ELF-1 (cell line): ENCODE results near the gene TEP1.

Experiments
- DNase-seq: peaks from one replicate; pipeline ENCODE4 v3.0.0-alpha.2; 2016; ENCODE audit warnings: low read depth, low spot score

The TEP1 gene

DNA sequence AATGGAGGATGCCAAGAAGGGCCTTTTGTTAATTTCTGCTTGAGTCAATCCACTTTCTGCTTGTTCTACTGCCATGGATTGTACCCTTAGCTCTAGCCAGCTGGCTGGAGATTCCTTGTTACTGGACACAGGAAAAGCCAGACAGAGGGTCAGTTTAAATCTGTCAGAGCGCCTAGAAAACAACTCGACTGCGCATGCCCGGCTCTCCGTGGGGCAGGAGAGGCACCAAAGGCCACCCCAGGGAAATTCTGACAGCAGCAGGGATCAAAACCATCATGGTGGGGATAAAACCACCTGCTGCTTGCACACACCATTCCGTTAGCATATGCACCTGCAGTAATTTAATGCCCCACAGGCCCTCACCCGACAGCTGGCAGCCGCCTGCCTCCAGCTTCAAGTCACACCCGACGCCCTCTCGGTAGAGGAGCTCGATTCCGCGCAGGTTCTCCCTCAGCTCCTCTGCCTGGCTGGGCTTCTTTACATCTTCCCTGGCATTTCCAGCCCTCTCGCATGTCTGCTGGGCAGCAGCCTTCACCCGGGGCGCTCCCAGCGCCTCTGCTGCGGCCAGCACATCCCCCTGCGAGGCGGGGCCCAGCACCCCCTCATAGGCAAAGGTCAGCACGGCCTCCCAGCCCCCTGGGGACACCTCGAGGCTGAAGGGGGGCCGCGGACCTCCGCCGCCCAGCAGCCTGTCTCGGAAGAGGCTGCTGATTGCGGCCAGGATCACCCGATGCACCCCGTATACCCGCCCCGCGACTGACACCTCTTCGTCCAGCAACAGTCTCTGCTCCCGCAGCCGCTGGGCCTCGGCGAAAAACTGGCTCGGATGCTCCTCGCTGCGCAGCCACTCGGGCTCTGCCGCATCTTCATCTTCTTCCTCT is 21.6 kb upstream of the TEP1 start:
- no peak for DNase-seq

DNA sequence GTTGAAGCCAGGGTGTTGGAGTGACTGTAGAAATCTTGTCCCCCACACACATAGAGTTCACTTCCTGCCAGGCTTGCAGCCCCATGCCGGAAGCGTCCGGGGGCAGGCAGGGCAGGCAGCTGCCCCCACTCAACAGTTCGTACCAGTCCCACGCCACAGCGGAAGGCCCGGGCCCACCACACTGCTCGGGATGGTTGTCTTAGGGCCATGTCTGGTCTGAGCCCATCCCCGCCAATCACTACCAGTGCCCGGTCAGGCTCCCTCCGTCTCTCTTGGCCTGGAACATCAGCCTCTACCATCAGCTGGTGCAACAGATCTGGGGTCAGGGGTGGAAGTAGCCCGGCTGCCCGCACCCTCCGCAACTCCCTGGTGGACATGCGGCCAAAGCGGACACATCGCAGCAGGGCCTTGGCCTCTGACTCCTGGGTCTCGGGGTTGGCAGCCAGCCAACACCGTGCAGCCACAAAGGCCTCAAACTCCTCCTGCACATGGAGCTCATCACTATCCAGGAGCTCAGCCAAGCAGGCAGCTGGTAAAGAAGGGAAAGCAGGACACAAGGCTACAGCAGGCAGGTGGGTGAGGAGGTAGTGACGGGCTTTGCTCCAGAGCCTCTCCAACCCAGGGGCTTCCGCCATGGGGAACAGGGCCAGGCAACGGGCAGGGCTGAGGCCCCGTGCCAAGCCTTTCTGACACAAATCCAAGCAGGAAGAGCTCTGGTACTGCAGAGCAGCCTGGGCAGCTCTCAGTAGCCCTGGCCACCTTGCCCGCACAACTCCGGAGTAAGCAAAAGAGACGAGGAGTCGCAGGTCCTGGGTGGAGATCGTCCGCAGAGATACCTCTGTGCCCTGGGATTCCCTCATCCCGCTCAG is 16.7 kb upstream of the TEP1 start:
- no peak for DNase-seq

- DNase-seq: no peak
Observed at GRCh38 chr14:20428802-20429201, 15.5 kb upstream of the TEP1 start.

- no peak for DNase-seq
Observed at GRCh38 chr14:20428010-20428365, 14.7 kb upstream of the TEP1 start.

- DNase-seq: peak; percentile 14
Observed at GRCh38 chr14:20427231-20428009, 14.1 kb upstream of the TEP1 start.

DNA sequence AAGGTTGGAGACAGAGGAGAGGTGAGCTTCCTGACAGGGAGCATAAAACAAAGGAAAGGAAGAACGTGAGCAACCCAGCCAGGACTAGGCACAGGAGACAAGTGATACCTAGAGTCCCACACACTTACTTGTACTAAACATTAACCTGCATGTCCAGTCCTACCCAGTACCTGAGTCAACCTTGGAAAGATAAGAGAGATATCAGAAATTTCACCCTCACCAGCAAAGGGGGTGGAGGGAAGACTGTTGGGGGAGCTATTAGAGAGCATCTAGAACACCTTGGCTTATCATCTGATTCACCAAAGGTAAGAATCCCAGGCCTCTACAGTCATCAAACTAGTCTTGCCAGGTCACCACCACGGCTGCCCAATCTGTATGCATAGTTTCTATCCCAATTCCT is 11.6 kb upstream of the TEP1 start:
- no peak for DNase-seq

DNA sequence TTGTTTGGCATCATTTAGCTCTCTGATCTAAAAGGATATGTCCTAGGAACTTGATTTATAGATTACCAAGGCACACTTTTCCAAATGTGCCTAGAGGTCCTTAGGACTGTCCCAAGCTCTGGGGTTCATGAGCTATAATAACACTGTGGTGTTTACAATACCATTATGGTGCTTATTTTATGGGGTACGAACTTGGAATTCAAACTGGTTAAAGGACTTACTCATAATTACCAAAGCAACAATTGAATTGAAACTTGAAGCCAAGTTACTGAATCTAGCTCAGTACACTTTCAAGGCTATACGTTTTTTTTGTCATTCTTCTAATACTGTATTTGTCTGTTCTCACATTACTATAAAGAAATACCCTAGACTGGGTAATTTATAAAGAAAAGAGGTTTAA is 9.6 kb upstream of the TEP1 start:
- no peak for DNase-seq

GRCh38 chr14:20421267-20421666 is 8.0 kb upstream of the TEP1 start:
- DNase-seq: no peak

DNA sequence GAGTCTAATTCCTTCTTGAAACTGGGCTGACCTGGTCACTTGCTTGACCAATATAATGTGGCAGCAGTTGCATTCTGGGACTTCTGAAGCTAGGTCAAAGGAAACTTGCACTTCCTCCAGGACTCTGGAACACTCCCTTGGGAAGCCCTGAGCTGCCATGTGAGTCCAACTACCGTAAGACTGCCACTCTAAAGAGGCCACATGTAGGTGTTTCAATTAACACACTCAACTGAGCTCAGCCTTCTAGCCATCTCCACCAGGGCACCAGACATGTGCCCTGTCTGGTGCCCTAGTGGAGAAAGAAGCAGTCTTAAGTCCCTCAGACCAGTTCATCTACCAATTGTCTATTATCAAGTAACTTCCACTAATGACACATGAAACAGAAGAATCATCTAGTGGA is 6.1 kb upstream of the TEP1 start:
- DNase-seq: no peak

DNA sequence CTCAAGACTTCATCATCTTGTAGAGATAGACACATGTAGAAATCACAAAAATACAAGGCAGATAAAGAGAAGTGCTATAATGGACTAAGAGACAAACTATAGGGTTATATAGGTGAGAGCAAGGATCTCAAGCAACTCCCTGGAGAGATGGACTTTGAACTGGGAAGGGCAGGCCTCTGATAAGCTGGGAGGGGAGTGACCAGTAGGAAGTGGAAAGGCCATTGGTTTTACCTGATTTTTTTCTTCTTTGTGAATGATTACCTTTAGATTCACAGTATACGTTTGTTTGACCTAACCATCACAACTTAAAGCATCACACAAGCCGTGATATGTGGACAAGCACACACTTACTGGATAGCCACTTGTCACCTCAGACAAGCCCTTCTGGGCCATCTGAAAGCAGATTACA is 5.2 kb upstream of the TEP1 start:
- DNase-seq: no peak

- DNase-seq: no peak
Observed at GRCh38 chr14:20417250-20418186, 4.2 kb upstream of the TEP1 start.

DNA sequence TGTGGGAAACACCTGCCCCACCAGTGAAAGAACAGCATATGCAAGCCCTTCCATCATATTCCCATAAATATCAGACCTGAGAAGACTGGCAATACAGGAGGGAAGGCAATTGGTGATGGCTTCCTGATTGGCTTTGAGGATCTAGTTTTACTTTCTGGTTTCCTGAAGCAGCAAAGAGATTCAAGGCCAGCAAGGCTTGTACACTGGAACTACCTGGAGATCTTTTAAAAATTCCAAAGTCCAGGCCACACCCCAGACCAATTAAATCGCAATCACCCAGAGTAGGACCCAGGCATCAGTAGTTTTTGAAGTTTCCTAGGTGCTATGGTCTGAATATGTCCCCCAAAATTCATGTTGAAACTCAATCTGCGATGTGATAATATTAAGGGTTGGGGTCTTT is 2.9 kb upstream of the TEP1 start:
- no peak for DNase-seq

- peak; percentile 56 for DNase-seq
Observed at GRCh38 chr14:20415782-20416206, 2.5 kb upstream of the TEP1 start.

- no peak for DNase-seq
Observed at GRCh38 chr14:20413744-20414082, 412 bp upstream of the TEP1 start.

DNA sequence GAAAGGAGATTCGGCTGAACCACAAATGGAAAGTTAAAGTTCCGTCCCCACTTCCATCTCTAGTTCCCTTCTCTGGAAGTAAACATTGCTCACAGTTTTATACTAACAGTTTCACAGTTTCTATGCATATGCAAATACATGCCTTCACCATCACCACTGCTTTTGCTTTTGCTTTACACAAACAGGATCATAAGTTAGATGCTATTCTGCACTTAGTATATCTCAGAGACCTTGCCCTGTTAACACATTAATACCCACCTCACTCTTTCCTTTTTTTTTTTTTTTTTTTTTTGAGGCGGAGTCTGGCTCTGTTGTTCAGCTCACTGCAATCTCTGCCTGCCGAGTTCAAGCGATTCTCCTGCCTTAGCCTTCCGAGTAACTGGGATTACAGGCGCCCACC is 890 bp downstream of the TEP1 start:
- no peak for DNase-seq

DNA sequence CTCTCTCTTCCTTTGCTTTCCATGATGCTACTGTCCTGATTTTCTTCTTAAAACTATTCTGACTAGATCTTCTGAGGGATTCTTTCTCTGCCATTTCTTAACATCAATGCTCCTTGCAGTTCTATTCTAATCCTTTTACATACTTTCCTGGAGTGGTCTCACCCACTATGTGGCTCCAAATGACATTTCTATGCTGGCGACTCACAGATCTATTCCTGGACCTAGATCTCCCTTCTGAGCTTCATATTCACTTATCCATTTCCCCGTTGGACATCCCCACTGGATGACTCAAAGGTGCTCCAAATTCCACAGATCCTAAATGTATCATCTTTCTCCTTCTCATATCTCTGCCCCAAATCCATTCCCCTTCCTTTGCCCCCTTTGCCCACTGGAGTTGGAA is 4.1 kb downstream of the TEP1 start:
- no peak for DNase-seq

DNA sequence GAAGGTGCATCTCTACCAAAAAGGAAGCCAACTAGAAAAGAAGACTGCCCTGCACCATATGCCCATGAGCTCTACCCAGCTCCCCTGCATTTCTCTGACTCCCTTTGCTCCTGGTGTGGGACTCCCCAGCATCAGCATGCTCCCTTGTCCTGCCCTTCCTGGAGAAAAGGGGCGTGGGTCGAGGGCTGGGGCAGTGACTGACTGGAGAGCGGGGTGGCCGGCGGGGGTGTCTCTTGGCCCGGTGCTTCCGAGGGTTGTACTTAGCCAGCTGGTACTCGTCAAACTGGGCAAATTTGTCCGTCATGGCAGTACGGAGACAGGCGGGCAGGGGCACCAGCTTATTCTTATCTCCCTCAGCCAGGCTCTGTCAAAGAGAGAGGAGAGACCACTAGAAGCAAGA is 9.8 kb downstream of the TEP1 start:
- no peak for DNase-seq

GRCh38 chr14:20400965-20401593 is 12.2 kb downstream of the TEP1 start:
- no peak for DNase-seq

DNA sequence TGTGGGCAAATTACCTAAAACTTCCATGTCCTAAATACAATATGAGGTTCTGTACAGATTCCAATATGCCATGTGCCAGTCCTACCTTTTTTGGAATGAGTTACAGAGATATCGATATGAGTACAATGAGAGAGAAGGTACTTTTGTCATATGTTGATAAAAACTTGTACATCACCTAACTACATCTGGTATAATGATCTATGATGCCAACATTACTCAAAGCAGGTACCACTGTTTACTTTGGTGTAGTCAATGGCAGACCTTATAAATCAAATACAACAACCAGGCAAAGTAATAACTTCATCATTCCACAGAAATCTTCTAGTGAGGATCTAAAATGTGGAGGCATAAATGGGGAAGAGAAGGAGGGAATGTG is 12.7 kb downstream of the TEP1 start:
- no peak for DNase-seq

DNA sequence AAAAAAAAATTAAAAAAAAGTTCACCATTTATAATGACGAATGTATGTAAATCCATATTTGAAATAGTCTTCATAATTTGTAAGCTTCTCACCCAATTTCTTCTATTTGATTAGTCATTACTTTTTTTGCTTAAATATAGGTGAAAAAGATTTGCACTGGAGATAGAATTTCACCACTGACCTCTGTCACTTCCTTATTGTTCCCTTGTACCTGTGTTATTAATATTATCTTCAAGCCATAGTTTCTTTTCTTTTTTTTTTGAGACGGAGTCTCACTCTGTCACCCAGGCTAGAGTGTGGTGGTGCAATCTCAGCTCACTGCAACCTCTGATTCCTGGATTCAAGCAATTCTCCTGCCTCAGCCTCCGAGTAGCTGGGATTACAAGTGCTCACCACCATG is 15.8 kb downstream of the TEP1 start:
- DNase-seq: no peak

DNA sequence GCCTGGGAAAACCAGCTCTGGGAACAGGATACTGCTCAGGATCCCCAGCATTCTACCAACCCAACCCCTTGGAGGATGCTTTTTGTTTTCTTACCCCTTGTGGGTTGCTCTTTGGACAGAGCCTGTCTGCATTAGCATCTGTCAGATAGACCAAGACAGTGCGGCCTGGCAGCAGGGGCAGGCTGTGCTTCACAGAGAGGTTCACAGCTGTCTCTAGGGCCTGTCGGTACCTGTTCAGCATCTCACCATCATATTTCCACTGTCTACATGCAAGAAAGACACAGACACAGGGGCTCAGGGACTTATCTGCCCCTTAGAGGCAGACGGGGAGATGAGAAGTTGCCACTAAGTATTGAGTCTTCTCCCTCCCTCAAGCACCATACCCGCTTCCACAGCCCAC is 21.8 kb downstream of the TEP1 start:
- no peak for DNase-seq
